Measurements from ENCODE around the gene EN1.

EN1 gene

DNA sequence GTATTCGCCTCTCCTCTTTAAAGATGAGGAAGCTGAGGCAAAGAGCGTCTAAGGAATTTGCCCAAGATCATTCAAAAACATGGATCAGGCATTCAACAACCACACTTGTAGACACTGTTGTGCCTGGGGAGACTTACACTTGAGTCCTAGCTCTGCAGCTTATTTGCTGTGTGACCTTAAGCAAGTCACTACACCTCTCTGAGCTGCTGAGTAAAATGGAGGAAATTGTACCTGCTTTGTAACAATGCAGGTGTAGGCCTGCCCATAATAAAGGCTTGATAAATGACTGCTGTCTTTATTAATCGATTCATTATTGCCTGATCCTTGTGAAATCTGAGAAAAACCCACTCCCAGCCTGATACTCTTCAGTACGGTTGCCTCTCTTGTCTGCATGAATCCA lies 30.8 kb downstream of the EN1 start:
- H3K4me3 ChIP-seq (replicated peaks; ENCODE audit: low read depth, low read length), result no peak overlapping the region
- TF ChIP-seq, protein P1, sequence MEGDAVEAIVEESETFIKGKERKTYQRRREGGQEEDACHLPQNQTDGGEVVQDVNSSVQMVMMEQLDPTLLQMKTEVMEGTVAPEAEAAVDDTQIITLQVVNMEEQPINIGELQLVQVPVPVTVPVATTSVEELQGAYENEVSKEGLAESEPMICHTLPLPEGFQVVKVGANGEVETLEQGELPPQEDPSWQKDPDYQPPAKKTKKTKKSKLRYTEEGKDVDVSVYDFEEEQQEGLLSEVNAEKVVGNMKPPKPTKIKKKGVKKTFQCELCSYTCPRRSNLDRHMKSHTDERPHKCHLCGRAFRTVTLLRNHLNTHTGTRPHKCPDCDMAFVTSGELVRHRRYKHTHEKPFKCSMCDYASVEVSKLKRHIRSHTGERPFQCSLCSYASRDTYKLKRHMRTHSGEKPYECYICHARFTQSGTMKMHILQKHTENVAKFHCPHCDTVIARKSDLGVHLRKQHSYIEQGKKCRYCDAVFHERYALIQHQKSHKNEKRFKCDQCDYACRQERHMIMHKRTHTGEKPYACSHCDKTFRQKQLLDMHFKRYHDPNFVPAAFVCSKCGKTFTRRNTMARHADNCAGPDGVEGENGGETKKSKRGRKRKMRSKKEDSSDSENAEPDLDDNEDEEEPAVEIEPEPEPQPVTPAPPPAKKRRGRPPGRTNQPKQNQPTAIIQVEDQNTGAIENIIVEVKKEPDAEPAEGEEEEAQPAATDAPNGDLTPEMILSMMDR (IDR thresholded peaks at IDR 0.05; ENCODE audit: low read length, missing control alignments), result no peak
- no peak for DNase-seq (ENCODE audit: low read depth)

DNA sequence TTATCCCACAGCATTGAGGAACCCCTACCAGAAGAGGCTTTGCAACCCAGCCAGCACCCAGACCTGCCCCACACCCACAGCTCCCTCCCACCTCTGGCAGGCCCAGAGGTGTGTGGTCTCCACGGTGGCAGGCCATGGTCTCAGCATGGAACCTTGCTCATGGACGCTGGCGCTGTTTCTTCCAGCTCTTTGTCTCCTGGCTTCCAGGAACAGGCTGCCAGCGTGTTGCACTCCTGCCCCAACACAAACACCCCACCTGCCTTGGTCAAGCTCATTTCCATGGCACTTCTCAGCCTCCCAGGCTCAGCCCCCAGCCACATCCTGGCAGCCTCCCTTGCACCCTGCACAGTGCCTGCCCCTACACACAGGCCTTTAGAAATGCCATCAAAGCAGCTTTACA lies 31.7 kb downstream of the EN1 start:
- H3K4me3 ChIP-seq (replicated peaks; ENCODE audit: low read depth, low read length), result no peak overlapping the region
- DNase-seq (ENCODE audit: low read depth), result no peak
- TF ChIP-seq, protein P1 (IDR thresholded peaks at IDR 0.05; ENCODE audit: low read length, missing control alignments), result no peak

DNA sequence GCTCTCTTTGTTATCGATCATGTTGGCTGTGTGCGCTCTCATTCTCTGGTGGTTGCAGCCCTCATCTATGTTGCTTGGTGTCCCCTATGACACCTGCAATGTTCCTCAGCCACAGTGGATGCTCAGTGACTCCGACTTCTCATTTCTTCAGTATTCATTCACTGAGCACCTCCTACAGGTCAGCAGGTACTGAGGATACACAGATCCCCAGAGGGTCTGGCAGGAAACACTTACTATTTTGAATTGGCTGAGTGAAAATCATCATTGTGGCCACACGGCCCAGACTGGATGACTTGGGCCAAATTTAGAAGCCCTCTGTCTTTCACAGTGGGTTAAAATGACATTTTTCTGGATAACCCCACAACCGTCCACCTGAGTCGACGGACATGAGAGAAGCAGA lies 32.1 kb downstream of the EN1 start:
- TF ChIP-seq, protein P1 (IDR thresholded peaks at IDR 0.05; ENCODE audit: low read length, missing control alignments), result no peak
- no peak for DNase-seq (ENCODE audit: low read depth)
- no peak overlapping the region for H3K4me3 ChIP-seq (replicated peaks; ENCODE audit: low read depth, low read length)

DNA sequence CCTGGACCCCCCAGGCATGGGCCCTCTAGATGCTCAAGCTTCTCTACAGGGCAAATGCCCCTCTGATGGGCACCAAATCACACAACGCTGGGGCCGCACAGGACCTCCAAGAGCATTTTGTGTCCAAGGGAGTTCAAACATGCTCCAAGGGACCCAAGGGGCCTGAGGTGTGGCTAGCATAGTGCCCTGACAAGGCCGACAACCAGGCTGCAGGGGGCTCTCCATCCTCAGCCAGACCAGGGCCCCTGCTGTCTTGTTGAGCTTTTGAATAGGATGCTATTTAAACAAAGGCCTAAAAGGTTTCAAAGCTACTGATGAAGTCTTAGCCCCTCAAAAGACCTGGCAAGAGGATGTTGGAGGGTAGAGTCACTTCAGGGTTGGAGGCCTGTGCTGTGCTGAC lies 33.1 kb downstream of the EN1 start:
- H3K4me3 ChIP-seq (replicated peaks; ENCODE audit: low read depth, low read length), result no peak overlapping the region
- no peak for DNase-seq (ENCODE audit: low read depth)
- TF ChIP-seq, protein P1 (IDR thresholded peaks at IDR 0.05; ENCODE audit: low read length, missing control alignments), result no peak

DNA sequence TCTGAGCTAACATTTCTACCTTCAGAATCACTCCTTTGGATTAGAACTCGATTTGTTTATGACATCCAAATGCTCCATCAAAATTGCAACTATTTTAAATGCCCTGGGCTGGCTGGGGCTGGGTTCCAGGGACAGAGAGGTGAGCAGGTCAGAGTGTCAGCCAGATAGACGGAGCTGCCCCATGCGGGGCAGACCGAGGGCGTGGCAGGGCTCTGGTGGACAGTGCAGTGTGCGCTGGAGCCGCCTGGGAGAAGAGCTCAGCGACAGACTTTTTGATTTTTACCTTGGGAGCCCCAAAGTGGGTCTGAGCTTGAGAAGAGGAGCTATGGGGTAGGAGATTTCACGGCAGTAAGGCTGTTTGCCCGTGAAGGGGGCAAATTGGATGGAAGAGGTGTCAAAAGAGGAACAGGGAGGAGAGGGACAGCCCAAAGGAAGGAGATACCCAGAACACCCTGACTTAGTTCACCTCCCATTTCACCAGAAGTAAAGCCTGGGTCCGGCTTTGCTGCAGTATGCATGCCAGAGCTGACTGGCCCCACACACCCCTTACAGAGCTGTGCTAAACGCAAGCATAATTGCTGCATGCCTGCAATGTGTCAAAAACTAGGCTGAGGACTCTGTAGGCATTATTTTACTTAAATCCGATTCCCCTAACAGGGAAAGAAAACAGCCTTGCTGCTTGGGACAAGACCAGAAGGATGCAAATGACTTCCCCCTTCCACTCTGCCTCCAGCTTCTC lies 33.7 kb downstream of the EN1 start:
- no peak overlapping the region for H3K4me3 ChIP-seq (replicated peaks; ENCODE audit: low read depth, low read length)
- no peak for DNase-seq (ENCODE audit: low read depth)
- TF ChIP-seq, protein P1 (IDR thresholded peaks at IDR 0.05; ENCODE audit: low read length, missing control alignments), result no peak

DNA sequence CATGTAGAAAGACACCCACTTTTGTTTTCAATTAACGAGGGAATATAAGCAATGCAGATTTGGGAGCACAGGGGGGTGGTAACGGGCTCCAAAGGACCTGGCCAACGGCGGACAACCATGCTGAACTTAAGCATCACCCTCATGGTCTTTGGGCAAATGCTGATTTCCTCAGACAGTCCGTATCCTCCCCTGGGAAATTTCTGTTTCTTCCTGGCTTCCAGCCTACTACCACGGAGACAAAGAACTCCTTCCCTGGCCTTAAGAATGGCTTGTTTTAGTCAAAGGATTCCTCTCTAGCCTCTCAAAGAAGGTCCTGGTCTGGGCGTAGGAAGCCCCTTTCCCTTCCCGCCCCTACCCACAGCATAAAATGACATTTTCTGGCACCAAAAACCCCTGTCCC lies 34.3 kb downstream of the EN1 start:
- TF ChIP-seq, protein P1 (IDR thresholded peaks at IDR 0.05; ENCODE audit: low read length, missing control alignments), result no peak
- DNase-seq (ENCODE audit: low read depth), result no peak
- H3K4me3 ChIP-seq (replicated peaks; ENCODE audit: low read depth, low read length), result no peak overlapping the region

DNA sequence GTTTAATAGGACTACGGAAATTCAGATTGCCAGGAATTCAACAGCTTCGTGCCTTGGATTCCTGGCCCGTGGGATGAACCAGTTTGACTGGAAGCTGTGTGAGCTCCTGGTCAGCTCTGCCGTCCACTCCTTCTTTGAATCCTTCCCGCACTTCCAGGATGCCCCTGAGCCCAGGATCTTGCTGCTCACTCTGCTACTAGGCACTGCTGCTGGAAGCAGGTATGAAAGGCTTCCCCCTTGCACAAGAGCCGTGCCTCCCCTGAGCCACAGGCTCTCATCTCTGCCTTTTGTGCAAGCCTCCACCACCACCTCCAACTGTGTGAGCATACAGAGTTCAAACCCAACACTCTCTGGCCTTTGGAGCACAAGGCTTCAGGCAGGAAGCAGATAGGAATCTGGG lies 34.9 kb downstream of the EN1 start:
- TF ChIP-seq, protein P1 (IDR thresholded peaks at IDR 0.05; ENCODE audit: low read length, missing control alignments), result no peak
- no peak for DNase-seq (ENCODE audit: low read depth)

More for the DNA sequence above, 34.9 kb downstream of the EN1 start:
- H3K4me3 ChIP-seq (replicated peaks; ENCODE audit: low read depth, low read length), result no peak overlapping the region
